Activated CD4-positive, alpha-beta memory T cell treated with anti-CD3 and anti-CD28 coated beads for 36 hours (primary cell): ENCODE results near the gene SGMS1. TPM values are rescaled to one million over a fixed set of nuclear protein-coding genes. Genes with fewer than 3 reads are reported as not detected.

Experiments used
- CTCF ChIA-PET: fragments of 350-600 bp; sonication (Branson Sonifier 250); formaldehyde crosslinking; loops from one replicate; lab custom pipeline; 2021; ENCODE audit warnings: antibody characterized with exemption, inconsistent platforms; lab: Charles Lee
- POLR2A ChIA-PET: fragments of 350-600 bp; sonication (Branson Sonifier 250); formaldehyde crosslinking; loops from one replicate; lab custom pipeline; 2021; ENCODE audit warnings: antibody characterized with exemption; lab: Charles Lee
- DNase-seq: peaks from one replicate; pipeline ENCODE4 v3.0.0-alpha.2; 2020
- H3K27ac Mint-ChIP-seq: one replicate; pipeline ENCODE4 v1.8.0; 2021; ENCODE audit warnings: mixed read lengths
- H3K27me3 Mint-ChIP-seq: one replicate; pipeline ENCODE4 v1.8.0; 2021; ENCODE audit warnings: mixed read lengths
- H3K36me3 Mint-ChIP-seq: one replicate; pipeline ENCODE4 v1.8.0; 2021; ENCODE audit warnings: mixed read lengths
- H3K4me1 Mint-ChIP-seq: one replicate; pipeline ENCODE4 v1.8.0; 2021; ENCODE audit warnings: low read depth, mixed read lengths
- H3K4me3 Mint-ChIP-seq: one replicate; pipeline ENCODE4 v1.8.0; 2021; ENCODE audit warnings: mild to moderate bottlenecking, mixed read lengths
- H3K9me3 Mint-ChIP-seq: one replicate; pipeline ENCODE4 v1.8.0; 2021; ENCODE audit warnings: mixed read lengths
- intact Hi-C: fragments of 100-400 bp; cut with micrococcal nuclease; formaldehyde crosslinking; loops from one replicate; pipeline ENCODE4 v1.15.1; 2023
- total RNA-seq, 2 experiments: library from RNA; stranded (reverse); gene quantifications; one replicate each; pipeline ENCODE4 v1.2.3, GENCODE V29; 2021

SGMS1 gene
- total RNA-seq, 2 experiments from 2014 or later, result 6.8 to 7.2 TPM

DNA sequence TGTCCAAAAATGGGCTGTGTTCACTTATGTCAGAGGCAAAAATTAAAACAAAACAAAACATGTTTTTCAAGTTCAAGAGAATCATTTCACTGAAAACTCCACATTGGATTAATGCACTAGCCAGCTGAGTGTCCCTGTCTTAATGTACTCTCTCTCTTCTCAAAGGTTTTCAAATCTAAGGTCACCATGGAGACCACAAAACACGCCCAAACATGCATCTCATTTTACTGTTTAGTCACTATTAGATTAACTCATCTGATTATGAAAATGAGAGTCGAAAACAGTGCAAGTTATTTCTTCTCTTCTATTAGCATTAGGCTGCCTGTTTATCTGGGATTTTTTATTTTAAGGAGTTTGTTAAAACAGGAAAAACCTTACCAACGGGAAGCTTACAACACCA is 301.7 kb downstream of the SGMS1 start:
- POLR2A ChIA-PET, result no interaction called here
- DNase-seq, result no peak
- no peak overlapping the region for H3K4me3 Mint-ChIP-seq
- H3K36me3 Mint-ChIP-seq, result peaks cover 16% of the 10 kb centered on the region
- intact Hi-C loops, result no loop called here
- peaks cover 7% of the 10 kb centered on the region for H3K4me1 Mint-ChIP-seq
- CTCF ChIA-PET, result interaction anchor here (2.0 kb wide), 1 partner anchor 45 kb away, joined by 4 read pairs; no protein-coding TSS in a partner anchor
- no peaks in the 10 kb centered on the region for H3K27me3 Mint-ChIP-seq
- H3K27ac Mint-ChIP-seq, result no peak overlapping the region
- H3K9me3 Mint-ChIP-seq, result no peaks in the 10 kb centered on the region

DNA sequence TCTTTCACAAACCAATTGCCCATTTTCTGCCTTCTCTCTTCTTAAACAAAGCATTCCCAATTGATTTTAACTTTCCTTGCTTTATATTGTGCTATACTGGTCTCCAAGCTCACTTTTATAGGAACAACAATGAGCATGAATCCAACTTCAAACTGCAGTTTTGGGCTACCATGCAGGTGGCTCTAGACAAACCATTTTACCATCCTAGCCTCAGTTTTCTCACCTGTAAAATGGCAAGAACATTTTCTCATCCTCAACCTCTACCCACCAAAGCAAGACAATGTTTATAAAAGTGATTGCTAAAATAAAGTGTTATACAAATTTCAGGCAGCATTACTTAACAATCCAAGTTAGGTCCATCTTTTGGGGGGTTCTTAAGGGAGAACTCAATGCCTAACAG is 305.6 kb downstream of the SGMS1 start:
- H3K27me3 Mint-ChIP-seq, result no peaks in the 10 kb centered on the region
- no peak for DNase-seq
- H3K36me3 Mint-ChIP-seq, result peaks cover 23% of the 10 kb centered on the region
- no peak overlapping the region for H3K4me3 Mint-ChIP-seq
- CTCF ChIA-PET, result no interaction called here
- H3K4me1 Mint-ChIP-seq, result peaks cover 8% of the 10 kb centered on the region
- POLR2A ChIA-PET, result no interaction called here
- H3K27ac Mint-ChIP-seq, result no peak overlapping the region
- intact Hi-C loops, result no loop called here
- peaks cover 1% of the 10 kb centered on the region for H3K9me3 Mint-ChIP-seq

DNA sequence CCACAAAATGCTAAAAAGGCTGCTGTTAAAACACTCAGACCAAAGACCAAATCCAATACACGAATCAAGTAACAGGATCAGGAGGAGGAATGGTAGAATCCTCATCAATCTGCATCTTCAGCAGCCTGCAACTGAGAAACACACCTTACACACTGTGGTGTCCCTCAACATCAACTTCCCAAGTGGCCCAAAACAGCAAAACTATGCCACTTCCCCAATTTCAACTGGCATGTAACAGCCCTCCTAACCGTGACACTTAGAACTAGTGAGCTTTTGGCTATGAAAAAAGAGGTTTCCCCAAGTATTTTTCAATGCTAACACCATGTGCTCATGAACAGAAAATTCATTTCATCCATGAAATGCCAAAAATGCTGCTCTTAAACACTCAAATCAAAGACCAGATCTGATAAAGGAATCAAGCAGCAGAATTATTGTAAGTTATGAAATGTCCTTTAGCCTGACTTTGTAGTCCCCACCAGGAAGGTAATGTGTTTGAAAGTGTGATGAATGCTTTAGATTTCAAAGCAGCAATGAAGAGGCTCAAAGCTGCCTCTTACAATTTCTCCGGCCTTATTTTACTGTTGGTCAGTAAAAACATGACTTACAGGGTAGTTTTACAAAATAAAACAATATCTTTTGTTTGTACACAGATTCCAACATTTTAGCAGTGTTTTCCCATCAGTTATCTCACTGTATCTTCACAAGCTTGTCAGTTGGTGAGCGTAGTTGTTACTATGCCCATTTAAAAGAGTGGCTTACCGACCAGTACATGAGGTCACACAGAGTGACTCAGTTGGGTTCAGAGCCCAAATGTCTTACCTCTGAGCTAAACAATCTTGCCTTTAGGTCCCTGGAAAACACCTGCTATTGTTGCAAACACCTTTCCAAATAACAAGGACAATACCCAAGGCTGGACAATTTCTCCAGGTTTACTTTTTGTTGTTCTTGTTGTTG is 306.8 kb downstream of the SGMS1 start:
- Mint-ChIP-seq H3K9me3 (peaks cover 7% of the 10 kb centered on the region), H3K27ac (no peak overlapping the region), H3K36me3 (peaks cover 28% of the 10 kb centered on the region), H3K4me3 (no peak overlapping the region), H3K4me1 (peaks cover 13% of the 10 kb centered on the region), H3K27me3 (no peaks in the 10 kb centered on the region)
- no peak for DNase-seq
- intact Hi-C loops, result no loop called here
- CTCF ChIA-PET, result interaction anchor here (1.3 kb wide), 1 partner anchor 9 kb away, joined by 4 read pairs; no protein-coding TSS in a partner anchor
- POLR2A ChIA-PET, result no interaction called here

DNA sequence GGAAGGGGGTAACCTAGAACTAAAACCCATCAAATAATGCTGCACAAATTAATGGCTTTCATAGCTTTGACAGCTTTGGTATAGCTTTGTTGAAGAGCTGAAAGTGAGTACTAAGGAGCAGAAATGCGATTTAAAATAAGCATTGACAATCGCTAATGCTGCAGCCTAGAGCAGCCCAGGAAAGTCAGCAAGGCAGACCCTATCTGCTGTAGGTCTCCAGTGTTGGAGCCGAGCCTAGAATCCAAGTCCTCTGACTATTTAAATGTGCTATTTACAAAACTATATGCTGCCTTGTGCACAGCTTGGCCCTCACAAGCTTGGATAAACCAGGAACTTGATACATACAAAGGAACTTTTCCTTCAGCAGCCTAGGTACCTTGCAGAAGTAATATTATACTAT is 307.6 kb downstream of the SGMS1 start:
- Mint-ChIP-seq H3K36me3 (peaks cover 27% of the 10 kb centered on the region), H3K4me3 (no peak overlapping the region), H3K4me1 (peaks cover 12% of the 10 kb centered on the region), H3K9me3 (peaks cover 7% of the 10 kb centered on the region), H3K27ac (no peak overlapping the region), H3K27me3 (no peaks in the 10 kb centered on the region)
- no peak for DNase-seq
- intact Hi-C loops, result no loop called here
- CTCF ChIA-PET, result no interaction called here
- POLR2A ChIA-PET, result no interaction called here

DNA sequence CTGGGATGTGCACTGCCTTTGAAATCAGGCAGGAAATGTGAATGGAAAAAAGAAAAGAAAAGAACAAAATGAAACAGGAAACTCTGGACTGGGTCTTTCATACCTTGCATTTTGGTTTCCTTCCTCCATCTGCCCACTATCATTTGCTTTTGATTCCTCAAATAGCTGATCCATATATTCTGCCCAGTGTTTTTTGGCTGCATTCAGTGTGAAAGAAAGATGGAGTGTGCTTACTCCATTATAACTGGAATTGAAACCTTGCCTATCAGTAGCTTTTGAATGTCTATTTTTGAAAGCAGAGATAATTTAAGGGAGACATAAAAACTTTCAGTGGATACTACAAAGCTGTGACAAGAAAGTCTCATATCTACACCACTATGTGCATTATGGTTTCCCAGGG is 308.3 kb downstream of the SGMS1 start:
- ChIA-PET CTCF (no interaction called here), POLR2A (no interaction called here)
- Mint-ChIP-seq H3K4me1 (peaks cover 12% of the 10 kb centered on the region), H3K4me3 (no peak overlapping the region), H3K27me3 (no peaks in the 10 kb centered on the region), H3K27ac (no peak overlapping the region), H3K36me3 (peaks cover 31% of the 10 kb centered on the region), H3K9me3 (peaks cover 7% of the 10 kb centered on the region)
- DNase-seq, result no peak
- intact Hi-C loops, result no loop called here

DNA sequence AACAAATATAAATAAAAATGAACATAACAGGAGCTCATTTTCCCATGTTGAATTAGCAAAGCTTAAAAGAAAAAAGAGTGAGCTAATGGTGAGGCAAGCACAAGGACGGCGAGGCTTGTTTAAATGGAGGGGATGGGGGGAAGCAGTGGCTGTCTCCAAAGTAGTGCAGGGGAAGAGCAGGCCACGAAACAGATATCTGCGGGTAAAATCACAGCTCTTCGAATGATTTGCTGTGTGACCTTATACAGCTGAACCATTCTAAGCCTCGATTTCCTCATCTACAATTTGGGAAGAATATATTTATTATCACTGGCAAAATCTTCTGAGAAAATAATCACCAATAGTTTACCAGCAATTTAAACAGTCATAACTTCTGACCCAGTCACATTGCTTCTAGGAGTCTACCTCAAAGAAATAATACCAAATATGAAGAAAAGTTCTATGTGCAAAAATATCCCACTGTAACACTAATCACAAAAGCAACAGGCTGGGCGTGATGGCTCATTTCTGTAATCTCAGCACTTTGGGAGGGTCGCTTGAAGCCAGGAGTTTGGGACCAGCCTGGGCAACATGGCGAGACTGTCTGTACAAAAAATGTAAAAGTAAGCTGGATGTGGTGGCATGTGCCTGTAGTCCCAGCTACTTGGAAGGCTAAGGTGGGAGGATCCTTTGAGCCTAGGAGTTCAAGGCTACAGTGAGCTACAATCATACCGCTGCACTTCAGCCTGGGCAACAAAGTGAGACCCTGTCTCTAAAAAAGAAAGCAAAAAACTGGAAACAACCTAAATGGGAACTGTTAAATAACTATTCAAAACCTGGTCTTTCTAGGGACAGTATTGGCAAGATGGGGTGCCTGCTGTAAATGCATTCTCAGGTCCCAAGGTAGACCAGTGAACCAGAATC is 309.3 kb downstream of the SGMS1 start:
- intact Hi-C loops, result no loop called here
- CTCF ChIA-PET, result no interaction called here

DNA sequence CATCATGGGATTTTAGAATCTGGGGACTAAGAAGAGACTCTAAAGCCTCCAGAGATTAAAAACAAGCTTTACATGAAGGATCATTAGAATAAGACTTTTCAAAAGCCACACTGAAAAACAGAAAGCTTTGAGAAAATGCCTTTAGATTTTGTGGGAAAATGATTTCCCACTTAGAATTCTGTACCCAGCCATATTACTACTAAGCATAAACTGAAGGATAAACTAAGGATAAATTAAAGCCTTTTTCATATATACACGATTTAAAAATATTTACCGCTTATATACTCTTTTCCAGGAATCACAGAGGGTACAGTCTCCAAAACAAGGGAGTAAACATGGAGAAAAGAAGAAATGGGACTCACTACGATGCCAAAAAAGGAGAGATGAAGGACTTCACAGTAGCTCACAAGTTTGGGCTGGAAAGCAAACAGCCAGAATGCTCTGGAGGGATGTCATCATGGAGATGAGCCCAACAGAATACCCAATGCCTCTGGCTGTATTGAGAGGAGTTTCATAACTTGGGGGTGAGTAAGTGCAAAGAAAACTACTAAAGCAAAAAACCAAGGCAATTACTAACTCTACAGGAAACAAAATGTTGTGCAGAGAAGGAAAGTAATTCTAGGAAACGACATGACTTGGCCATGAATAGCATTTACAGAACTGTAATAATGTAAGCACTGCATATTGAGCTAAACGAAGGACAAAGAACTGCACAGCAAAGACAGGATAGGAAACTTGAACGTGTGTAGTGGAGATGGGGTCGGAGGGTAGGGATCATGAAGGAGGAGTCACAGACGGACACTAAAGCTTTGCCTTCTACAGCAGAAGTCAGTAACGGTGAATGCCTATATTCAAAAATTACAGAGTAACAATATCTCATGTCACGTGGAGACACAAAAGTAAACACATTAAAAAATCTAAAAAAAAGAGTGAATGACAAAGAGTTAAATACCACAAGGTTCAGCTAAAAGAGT is 311.0 kb downstream of the SGMS1 start:
- Mint-ChIP-seq H3K27me3 (no peaks in the 10 kb centered on the region), H3K9me3 (peaks cover 7% of the 10 kb centered on the region), H3K27ac (no peak overlapping the region), H3K4me1 (peaks cover 12% of the 10 kb centered on the region), H3K36me3 (peaks cover 32% of the 10 kb centered on the region), H3K4me3 (no peak overlapping the region)
- CTCF ChIA-PET, result no interaction called here
- POLR2A ChIA-PET, result no interaction called here
- intact Hi-C loops, result no loop called here
- no peak for DNase-seq

More for the DNA sequence above, 309.3 kb downstream of the SGMS1 start:
- peaks cover 12% of the 10 kb centered on the region for H3K4me1 Mint-ChIP-seq
- no peaks in the 10 kb centered on the region for H3K27me3 Mint-ChIP-seq
- peaks cover 34% of the 10 kb centered on the region for H3K36me3 Mint-ChIP-seq
- no peak overlapping the region for H3K4me3 Mint-ChIP-seq
- peaks cover 7% of the 10 kb centered on the region for H3K9me3 Mint-ChIP-seq
- POLR2A ChIA-PET, result no interaction called here
- DNase-seq, result no peak
- no peak overlapping the region for H3K27ac Mint-ChIP-seq

DNA sequence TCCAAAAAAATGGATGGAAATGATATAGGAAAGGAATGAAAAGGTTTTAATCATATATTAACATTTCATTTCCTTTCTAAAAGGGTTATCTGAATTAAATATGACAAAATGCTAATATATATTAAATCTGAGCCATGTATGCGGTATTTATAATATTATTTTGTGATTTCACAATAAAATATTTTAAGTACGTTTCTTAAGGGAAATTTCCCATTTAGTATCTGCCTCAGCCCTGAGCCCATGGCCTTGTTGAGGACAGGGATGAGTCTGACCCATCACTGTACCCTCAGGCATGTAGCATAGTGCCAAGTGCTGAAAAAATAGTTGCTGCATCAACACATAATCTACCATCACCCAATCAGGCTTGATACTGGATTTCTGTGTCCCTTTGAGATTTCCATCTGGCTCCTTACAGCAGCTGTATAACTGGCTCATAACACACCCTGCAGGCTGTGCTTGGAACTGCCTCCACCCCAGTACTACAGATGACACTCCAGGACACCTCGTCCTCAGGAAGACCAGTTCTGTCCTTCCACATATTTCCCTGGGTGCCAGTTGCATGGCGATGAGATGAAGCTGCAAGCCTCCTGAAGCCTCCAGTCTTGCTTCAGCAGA is 313.1 kb downstream of the SGMS1 start:
- DNase-seq, result peak; percentile 46

DNA sequence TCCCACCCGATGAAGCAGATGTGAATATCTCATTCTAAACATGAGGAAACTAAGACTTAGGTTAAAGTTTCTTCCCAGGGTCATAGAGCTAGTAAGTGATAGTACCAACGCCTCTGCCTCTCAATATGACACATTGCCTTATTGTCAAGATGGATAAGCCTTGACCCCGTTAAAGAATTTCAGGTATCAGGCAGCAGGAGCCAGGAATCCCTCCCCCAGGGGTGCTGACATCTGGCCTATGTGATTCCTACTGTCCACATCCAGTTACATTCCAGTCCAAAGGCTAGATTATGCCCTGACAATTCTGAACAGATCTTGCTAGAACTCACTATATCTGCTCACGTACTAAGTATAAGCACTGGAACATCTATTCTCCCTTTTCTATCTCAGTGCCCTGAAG is 314.4 kb downstream of the SGMS1 start:
- Mint-ChIP-seq H3K36me3 (peaks cover 33% of the 10 kb centered on the region), H3K9me3 (peaks cover 7% of the 10 kb centered on the region), H3K27ac (no peak overlapping the region), H3K4me1 (peaks cover 7% of the 10 kb centered on the region), H3K4me3 (no peak overlapping the region), H3K27me3 (no peaks in the 10 kb centered on the region)
- ChIA-PET POLR2A (no interaction called here), CTCF (no interaction called here)
- intact Hi-C loops, result no loop called here
- DNase-seq, result no peak

More for the DNA sequence above, 313.1 kb downstream of the SGMS1 start:
- Mint-ChIP-seq H3K4me1 (peaks cover 11% of the 10 kb centered on the region), H3K9me3 (peaks cover 7% of the 10 kb centered on the region), H3K36me3 (peaks cover 40% of the 10 kb centered on the region), H3K27ac (no peak overlapping the region), H3K27me3 (no peaks in the 10 kb centered on the region), H3K4me3 (no peak overlapping the region)
- POLR2A ChIA-PET, result no interaction called here
- intact Hi-C loops, result no loop called here
- CTCF ChIA-PET, result interaction anchor here (0.6 to 1.3 kb wide), 4 partner anchors 13 to 311 kb away, joined by 3 read pairs; no protein-coding TSS in a partner anchor

DNA sequence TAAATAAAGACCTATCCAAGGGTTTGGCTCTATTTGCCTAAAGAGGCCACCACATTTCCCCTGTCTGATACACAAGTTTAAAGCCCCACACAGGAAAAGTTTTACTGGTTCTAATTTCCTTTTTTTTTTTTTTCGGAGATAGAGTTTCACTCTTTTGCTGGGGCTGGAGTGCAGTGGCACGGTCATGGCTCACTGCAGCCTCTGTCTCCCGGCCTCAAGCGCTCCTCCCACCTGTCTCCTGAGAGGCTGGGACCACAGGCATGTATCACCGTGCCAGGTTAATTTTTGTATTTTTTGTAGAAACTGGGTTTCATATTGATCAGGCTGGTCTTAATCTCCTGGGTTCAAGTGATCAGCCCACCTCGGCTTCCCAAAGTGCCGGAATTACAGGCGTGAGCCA is 319.1 kb downstream of the SGMS1 start:
- H3K4me1 Mint-ChIP-seq, result no peaks in the 10 kb centered on the region
- POLR2A ChIA-PET, result no interaction called here
- H3K9me3 Mint-ChIP-seq, result no peaks in the 10 kb centered on the region
- CTCF ChIA-PET, result no interaction called here
- no peak overlapping the region for H3K27ac Mint-ChIP-seq
- intact Hi-C loops, result no loop called here
- DNase-seq, result no peak
- peaks cover 11% of the 10 kb centered on the region for H3K36me3 Mint-ChIP-seq
- no peak overlapping the region for H3K4me3 Mint-ChIP-seq
- H3K27me3 Mint-ChIP-seq, result no peaks in the 10 kb centered on the region
